Measurements from ENCODE around the gene SLC23A2.
A peak's percentile ranks its signal among the peaks of the same experiment; 100 is the strongest.
"Not testable (repeated sequence)": the region's sequence is repeated elsewhere in the genome, so short reads cannot be mapped to it uniquely, and the experiment has no call there.

SLC23A2 gene
- total RNA-seq: 44.8 to 50.5 (median 48.9) reads per million in 3 experiments

DNA sequence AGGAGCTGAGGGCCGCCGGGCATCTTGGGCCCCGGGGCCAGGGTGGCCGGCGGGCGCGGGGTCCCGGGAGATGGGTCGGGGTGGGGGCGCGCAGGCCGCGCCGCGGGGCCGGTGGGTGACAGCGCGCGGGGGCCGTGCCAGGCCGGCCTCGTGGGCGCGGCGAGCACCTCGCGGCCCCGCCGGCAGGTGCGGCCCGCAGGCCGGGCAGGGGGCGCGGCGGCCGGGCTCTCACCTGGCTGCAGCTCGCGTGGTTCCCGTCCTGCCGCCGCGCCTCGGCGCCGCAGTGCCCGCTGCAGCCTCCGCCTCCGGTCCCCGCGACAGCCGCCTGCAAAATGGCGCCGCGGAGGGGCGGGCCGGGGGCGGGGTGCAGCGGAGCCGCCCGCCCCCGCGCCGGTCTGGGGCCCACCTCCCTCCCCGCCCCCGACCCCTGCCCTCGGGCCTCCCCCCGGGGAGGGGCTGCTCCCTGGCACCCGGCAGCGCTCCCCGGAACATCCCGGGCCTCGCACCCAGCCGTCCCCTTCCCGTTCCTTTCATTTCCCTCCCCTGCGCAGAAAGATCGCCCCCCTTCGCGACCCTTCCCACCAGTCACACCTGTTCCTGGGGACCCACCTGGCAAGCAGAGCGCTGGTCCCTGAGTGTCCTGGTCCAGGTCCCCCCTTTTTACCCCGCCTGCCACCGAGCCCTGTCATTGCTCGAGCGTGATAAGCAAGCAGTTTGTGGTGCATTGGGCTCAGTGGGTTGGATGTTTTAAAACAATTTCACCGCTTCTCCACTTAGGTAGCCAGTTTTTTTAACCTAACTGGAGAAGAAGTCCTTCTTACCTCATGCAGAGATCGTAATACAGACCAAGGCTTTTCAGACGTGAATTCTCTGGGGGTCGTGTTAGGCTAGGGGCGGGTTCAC, at the start of gene SLC23A2:
Gene SLC23A2 (minus strand): TSS at position 337 of the 903 bp plus-strand sequence. CDS start 68,948 bp downstream, outside the sequence.
- DNase-seq: peak; percentile 49

- DNase-seq: no peak
Observed at GRCh38 chr20:5046656-5047339, 45.5 kb upstream of the SLC23A2 start.

DNA sequence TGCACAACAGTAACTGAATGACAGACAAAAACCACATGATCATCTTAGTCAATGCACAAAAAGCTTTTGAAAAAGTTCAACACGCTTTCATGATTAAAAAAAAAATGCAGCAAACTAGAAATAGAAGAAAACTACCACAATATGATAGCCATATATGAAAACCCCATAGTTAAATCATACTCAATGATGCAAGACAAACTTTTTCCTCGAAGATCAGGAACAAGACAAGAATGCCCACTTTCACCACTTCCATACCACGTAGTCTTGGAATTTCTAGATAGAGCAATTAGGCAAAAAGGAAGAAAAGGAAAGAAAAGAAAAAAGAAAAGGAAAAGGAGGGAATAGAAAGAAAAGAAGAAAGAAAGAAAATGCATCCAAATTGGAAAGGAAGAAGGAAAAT, 44.6 kb upstream of the SLC23A2 start:
- no peak for DNase-seq

DNA sequence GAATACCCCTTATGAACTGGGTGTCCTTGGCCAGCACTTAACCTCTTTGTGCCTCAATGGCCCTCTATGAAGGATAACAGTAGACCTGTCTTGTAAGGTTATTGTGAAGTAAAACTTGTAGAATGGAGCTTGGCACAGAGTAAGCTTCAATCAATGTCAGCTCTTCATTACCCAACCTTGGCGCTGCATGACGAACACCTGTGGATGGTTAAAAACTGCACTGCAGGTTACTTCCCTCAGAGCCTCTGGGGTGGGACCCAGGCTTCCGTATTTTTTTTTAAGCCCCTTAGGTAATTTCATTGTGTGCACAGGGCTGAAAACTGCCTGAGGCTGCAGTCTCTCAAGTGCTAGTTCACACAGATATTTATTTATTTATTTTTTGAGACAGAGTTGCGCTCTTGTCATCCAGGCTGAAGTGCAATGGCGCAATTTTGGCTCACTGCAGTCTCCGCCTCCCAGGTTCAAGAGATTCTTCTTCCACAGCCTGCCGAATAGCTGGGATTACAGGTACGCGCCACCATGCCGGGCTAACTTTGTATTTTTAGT, 42.8 kb upstream of the SLC23A2 start:
- no peak for DNase-seq

- DNase-seq: no peak
Observed at GRCh38 chr20:5041433-5041832, 40.1 kb upstream of the SLC23A2 start.

DNA sequence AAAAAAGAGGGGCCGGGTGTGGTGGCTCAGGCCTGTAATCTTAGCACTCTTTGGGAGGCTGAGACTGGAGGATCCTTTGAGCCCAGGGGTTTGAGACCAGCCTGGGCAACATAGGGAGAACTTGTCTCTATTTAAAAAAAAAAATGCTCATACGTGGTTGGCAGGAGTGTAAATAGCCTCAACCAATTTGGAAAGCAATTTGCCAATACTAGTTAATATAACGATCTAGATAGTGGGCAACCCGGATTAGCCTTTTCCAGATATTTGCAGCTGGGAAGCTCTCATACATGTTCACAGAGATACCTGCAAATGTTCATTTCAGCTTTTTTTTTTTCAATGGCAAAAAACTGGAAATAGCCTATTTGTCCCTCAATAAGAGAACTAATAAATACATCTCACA, 39.0 kb upstream of the SLC23A2 start:
- DNase-seq: no peak

- DNase-seq: no peak
Observed at GRCh38 chr20:5039889-5040288, 38.6 kb upstream of the SLC23A2 start.

DNA sequence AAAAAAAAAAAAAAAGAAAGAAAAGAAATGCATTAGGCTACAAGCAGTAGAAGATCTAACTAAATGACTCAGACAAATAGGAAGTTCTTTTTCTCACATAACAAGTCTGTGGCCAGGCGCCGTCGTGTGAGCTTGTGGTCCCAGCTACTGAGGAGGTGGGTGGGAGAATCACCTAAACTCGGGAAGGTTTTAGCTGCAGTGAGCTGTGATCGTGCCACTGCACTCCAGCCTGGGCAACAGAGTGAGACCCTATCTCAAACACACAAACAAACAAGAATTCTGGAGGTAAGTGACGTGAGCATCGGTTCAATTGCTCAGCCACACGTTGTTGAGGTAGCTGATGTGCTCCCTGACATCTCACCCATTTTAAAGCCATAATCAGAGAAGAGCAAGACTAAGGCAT, 37.9 kb upstream of the SLC23A2 start:
- DNase-seq: no peak

- no peak for DNase-seq
Observed at GRCh38 chr20:5036828-5037227, 35.5 kb upstream of the SLC23A2 start.

DNA sequence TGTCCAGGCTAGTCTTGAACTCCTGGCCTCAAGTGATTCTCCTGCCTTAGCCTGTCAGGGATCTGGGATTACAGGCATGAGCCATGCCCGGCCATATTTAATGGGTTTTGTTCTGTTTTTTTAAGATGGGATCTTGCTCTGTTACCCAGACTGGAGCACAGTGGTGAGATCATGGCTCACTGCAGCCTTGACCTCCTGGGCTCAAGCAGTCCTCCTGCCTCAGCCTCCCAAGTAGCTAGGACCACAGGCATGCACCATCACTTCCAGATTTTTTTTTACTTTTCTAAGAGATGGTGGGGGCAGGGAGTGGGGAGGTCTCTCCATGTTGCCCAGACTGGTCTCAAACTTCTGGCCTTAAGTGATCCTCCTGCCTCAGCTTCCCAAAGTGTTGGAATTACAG, 34.2 kb upstream of the SLC23A2 start:
- not testable (repeated sequence) for DNase-seq

GRCh38 chr20:5033566-5033965, 32.3 kb upstream of the SLC23A2 start:
- DNase-seq: no peak

- not testable (repeated sequence) for DNase-seq
Observed at GRCh38 chr20:5031701-5032100, 30.4 kb upstream of the SLC23A2 start.

GRCh38 chr20:5031206-5031557, 29.9 kb upstream of the SLC23A2 start:
- no peak for DNase-seq

- DNase-seq: no peak
Observed at GRCh38 chr20:5030348-5031205, 29.3 kb upstream of the SLC23A2 start.

GRCh38 chr20:5028258-5029059, 27.1 kb upstream of the SLC23A2 start:
- DNase-seq: not testable (repeated sequence)

- DNase-seq: no peak
Observed at GRCh38 chr20:5024982-5025381, 23.7 kb upstream of the SLC23A2 start.

GRCh38 chr20:5024103-5024502, 22.8 kb upstream of the SLC23A2 start:
- DNase-seq: no peak

GRCh38 chr20:5023171-5023570, 21.9 kb upstream of the SLC23A2 start:
- not testable (repeated sequence) for DNase-seq

DNA sequence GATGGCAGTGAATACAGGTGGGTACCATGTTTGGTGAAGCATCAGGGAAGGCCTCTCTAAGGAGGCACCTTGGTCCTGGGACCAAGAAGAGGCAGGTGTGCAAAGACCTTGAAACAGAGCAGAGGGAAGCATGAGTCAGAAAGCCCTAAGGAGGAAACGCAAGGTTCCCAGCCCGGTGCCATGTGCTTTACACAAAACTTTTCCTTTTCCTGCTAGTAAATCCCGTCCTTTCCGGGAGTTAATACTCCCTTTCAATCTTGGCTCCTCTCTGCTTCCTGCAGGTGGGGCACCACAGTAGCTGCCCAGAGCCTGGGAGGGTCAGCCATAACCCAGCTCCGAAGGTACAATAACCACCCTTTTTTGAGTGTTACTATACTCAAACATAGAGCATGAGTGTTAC, 19.4 kb upstream of the SLC23A2 start:
- no peak for DNase-seq

- DNase-seq: no peak
Observed at GRCh38 chr20:5013682-5014447, 12.6 kb upstream of the SLC23A2 start.

- no peak for DNase-seq
Observed at GRCh38 chr20:5008759-5009158, 7.4 kb upstream of the SLC23A2 start.
